GM19240 (cell line): ENCODE measurements around the gene FAM200A.
A peak's percentile ranks its signal among the peaks of the same experiment; 100 is the strongest.
"Not testable (repeated sequence)": the region's sequence is repeated elsewhere in the genome, so short reads cannot be mapped to it uniquely, and the experiment has no call there.

Source experiments
- DNase-seq: peaks from one replicate; pipeline ENCODE4 v3.0.0; 2011; ENCODE audit warnings: low spot score; ENCODE audit not compliant: insufficient read length

The FAM200A gene

DNA sequence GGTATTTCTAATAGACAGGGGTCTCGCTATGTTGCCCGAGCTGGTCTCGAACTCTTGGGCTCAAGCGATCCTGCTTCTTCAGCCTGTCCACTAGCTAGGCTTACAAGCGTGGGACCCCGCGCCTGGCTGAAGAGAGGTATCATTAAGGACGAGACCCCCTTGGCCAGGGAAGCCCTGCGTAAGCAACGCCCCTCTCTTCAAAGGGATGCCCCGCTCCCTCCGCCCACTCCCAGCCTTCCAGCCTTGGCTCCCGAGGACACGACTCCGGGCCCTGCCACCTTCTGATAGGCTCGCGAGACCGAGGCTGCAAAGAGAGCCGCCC, 47.7 kb downstream of the FAM200A start:
- DNase-seq: no peak

DNA sequence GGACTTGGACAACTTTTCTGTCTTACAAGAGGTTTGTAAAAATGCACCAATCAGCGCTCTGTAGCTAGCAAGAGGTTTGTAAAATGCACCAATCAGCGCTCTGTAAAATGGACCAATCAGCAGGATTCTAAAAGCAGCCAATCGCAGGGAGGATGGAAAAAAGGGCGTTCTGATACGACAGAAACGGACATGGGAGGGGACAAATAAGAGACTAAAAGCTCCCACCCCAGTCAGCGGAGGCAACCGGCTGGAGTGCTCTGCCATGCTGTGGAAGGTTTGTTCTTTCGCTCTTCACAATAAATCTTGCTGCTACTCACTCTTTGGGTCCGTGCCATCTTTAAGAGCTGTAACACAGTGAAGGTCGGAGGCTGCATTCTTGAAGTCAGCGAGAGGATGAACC, 50.7 kb downstream of the FAM200A start:
- not testable (repeated sequence) for DNase-seq

GRCh38 chr7:99500637-99501009, 51.3 kb downstream of the FAM200A start:
- DNase-seq: no peak

DNA sequence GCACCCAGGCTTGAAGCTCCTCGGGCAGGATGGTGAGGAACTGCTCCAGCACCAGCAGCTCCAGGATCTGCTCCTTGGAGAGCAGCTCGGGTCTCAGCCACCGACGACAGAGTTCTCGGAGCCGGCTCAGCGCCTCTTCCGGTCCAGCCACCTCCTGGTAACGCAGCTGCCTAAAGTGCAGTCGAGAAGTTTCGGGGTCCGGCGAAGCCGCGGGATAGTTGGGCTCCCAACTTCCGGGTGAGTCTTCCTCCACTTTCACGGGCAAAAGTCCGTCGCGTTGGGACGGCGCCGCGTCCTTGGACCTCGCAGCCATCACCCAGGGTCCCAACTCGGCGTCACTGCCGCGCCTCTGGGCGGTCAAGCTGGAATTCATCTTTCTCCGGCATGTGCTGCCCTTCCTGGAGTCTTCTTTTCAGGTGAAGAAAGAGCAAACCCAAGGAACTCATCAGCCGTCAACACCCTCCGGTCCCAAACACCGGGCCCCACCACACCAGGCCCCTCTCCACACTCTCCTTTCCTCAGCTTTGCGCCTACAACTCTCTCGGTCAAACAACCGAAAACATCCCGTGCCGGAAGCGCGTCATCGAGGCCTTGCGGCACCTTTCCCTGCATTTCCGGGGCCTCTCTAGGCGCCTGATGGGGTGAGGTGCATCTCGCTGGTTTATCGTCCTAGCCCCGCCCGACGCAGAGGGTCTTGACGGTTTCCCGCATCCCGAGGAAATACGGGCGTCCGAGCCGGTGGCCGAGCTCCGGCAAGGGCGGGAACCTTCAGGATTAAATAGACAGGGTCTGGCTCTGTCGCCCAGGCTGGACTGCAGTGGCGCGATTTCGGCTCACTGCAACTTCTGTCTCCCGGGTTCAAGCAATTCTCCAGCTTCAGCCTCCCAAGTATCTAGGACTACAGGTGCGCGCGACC, 51.9 kb downstream of the FAM200A start, which contains the start of gene ZNF394:
ZNF394 (minus strand) TSS at position 561 of the 916 bp plus-strand sequence; CDS start at position 373, 188 bp downstream.
- DNase-seq: peak; percentile 75

DNA sequence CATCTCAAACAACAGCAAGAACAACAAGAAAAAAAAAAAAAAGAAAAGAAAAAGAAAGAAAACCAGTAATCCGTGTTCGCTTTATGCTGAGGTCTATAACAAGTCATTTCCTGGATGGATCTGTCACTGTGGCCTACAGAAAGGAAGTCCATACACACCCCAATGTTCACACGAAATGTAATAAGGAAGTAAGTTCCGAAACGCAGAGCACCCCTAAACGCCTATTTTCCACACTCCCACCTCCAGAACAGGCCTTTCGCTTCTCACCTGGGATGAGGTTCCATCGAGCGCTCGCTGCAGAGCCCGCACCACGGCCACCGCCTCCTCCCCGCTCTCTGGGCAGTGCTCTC, 52.6 kb downstream of the FAM200A start:
- no peak for DNase-seq

DNA sequence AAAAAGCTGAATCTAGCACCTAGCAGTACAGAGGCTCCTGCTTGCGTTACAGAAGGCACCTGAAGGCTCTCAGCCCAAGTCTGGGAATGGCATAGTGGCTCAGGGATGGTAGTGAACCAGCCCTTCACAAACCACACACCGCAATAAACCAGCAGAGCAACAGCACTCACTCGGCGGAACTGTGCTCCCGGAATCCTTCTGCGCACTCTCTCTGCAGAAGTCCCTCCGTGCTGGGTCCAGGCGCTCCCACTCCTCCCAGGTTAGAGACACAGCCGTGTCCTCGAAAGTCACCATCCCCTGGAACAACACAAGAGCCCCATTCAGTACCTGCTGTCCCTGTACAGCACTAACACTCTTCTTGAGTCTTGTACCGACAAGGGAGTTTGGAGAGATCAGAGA, 53.4 kb downstream of the FAM200A start:
- no peak for DNase-seq

- no peak for DNase-seq
These were observed 54.0 kb downstream of the FAM200A start for GRCh38 chr7:99497766-99498545.
